NCI-H187 treated with DMSO at 0.1 percent for 48 hours (cell line): Measurements from ENCODE around the gene DMD.

ENCODE experiments used
- DNase-seq: peaks from one replicate; lab custom pipeline; 2025; lab: John Stamatoyannopoulos, UW

The DMD gene

GRCh38 chrX:32195611-32196010, 1015.7 kb downstream of the DMD start:
- no peak for DNase-seq

DNA sequence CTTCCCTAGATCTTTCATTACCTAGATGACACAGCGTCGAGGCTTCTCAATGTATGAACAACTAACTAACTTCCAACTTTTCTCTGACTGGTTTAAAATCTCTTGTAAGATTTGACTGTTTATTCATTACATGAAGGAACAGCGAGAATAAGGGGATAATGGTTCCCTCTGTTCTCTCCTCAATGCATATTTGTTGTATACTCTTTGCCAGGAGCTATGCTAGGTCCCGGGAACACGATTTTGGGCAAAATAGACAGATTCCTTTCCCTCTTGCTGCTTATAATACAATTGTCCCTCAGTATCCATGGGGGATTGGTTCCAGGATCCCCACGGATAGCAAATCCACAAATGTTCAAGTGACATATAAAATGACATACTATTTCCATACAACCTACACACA, 1020.0 kb downstream of the DMD start:
- no peak for DNase-seq

GRCh38 chrX:32185160-32185559, 1026.2 kb downstream of the DMD start:
- no peak for DNase-seq

DNA sequence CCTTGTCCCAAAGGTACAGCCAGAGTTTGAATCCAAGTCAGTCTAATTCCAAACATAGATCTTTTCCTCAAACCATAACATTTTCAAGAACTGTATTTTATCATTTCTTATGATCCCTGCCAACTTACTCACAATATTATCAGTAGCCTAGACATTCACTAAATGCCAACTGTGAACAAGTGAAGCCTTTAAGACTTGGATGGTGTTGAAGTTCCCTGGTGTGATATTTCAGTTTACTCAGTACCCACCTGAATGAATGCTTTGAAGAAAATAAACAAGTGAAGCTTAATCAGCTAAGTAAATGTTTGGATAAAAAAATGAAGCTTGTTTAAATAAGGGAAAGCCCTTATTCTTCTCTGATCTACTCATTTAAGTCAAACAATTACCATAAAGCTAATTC, 1028.3 kb downstream of the DMD start:
- DNase-seq, result no peak

GRCh38 chrX:32176510-32176909, 1034.8 kb downstream of the DMD start:
- no peak for DNase-seq

GRCh38 chrX:32170481-32170880, 1040.9 kb downstream of the DMD start:
- DNase-seq, result no peak

- DNase-seq, result no peak
Measured at GRCh38 chrX:32155044-32155638, 1056.2 kb downstream of the DMD start.

GRCh38 chrX:32153585-32153984, 1057.8 kb downstream of the DMD start:
- DNase-seq, result no peak

- DNase-seq, result no peak
Measured at GRCh38 chrX:32150141-32150540, 1061.2 kb downstream of the DMD start.

- no peak for DNase-seq
Measured at GRCh38 chrX:32141841-32142240, 1069.5 kb downstream of the DMD start.

DNA sequence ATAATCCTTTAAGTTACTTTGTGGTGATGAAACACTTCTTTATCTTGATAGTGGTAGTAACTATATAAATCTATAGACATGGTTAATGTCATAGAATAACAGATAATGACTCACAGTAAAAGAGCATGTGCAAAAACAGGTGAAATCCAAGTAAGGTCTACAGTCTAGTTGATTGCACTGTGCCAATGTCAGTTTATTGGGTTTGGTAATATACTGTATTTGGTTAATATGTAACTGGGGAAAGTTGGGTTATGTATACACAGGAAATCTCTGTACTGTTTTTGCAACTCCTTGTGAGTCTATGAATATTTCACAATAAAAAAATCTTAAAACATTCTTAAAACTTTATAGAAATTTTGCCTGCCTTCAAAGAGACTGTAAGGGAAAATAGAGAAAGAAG, 1071.9 kb downstream of the DMD start:
- DNase-seq, result no peak

GRCh38 chrX:32137525-32137924, 1073.8 kb downstream of the DMD start:
- no peak for DNase-seq

GRCh38 chrX:32126997-32127396, 1084.4 kb downstream of the DMD start:
- no peak for DNase-seq

- DNase-seq, result no peak
Measured at GRCh38 chrX:32118832-32119231, 1092.5 kb downstream of the DMD start.

DNA sequence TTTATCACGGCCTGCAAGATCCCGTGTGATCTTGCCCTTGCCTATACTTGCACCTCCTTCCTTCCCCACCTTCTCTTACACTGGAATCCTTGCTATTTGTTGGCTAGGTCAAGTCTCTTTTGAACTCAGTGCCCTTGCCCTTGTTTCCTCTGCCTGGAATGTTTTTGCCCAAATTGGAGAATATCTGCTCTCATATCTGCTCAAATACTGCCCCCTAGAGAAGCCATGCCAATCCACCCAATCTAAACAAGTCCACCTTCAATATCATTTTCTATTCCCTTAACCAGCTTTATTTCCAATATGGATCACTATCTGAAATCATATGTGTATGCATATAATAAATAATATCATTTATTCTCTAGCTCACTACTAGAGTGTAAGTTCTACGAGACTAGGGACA, 1095.3 kb downstream of the DMD start:
- DNase-seq, result no peak

DNA sequence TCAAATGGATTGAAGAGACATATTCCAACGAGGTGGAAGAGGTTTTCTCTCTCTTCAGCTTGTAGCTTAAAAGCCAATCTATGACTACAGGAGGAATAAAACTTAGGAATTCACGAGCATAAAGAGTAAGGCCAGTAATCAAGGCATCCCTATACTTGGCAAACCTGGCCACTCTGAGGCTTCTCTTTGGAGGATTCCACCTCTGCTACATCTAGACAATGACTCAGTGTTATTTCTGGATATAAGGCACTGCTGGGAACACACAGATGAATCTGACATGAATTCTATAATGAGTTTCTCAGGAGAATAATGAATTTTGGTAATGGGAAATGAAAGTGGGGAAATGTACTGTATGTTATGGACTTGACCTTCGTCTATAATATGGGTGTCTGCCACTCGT, 1123.7 kb downstream of the DMD start:
- DNase-seq, result no peak

- no peak for DNase-seq
Measured at GRCh38 chrX:32084757-32085156, 1126.6 kb downstream of the DMD start.

- DNase-seq, result no peak
Measured at GRCh38 chrX:32048285-32048684, 1163.1 kb downstream of the DMD start.

- DNase-seq, result no peak
Measured at GRCh38 chrX:32045149-32045548, 1166.2 kb downstream of the DMD start.

DNA sequence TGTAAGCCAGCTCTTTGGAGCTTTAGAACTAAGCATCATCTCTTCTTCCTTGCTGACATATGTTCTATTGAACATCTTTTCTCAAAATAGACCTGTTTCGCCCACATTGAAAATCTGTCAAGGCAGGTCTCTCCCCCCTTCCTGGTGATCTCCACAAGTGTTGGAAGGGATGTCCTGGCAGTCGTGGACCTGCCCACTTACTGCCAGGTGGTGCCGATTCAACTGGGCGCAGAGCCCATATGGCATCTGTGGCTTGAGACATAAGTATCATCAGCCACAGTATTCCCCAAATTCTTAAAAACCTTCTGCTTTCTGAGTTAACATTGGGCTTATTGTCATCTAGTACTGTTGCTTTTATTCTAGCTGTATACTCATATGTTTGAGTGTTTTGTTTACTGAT, 1170.2 kb downstream of the DMD start:
- no peak for DNase-seq

DNA sequence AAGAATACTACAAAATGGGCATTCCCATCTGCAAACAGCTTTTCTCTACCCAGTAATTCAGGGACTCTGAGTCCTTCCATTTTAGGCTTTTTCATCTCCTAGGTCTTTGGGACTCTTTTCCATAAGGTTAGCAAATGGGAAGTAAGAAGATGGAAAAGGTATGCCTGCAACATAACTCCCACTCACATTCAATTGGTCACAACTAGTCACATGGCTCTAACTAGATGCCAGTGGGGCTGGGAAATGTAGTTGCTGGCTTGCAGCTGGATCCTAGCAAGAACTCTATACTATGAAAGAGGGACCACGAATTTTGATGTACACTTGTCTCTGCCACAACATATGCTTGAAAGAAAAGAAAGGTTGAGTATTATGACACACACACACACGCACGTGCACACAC, 1184.6 kb downstream of the DMD start:
- DNase-seq, result no peak

GRCh38 chrX:32024072-32024471, 1187.3 kb downstream of the DMD start:
- DNase-seq, result no peak

GRCh38 chrX:32016195-32016594, 1195.2 kb downstream of the DMD start:
- no peak for DNase-seq

GRCh38 chrX:32010948-32011347, 1200.4 kb downstream of the DMD start:
- no peak for DNase-seq

DNA sequence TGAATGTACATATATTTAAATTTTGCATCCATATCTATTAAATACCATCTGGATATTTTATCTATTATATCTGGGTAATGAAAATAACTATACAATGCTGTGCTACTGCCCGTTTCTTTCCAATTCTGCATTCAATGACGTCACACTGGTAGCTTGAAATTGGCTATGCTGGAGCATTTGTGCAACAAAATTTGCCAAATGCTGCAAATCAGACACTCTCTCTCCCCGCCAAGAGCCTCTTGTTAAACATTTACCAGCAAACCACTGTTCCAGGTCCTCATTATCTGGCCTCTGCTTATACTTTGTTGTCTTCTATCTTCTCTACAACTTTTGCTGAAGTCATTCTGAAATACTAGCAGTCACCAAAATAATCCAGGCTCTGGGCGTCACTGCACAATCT, 1201.1 kb downstream of the DMD start:
- no peak for DNase-seq
